WTC11 (cell line): ENCODE data around the gene FNDC3A.

Source experiments
- ATF2 ChIP-seq: sonication (generic); formaldehyde crosslinking; IDR thresholded peaks from 2 replicates; pipeline ENCODE4 v1.8.1; 2022; ENCODE audit warnings: low read depth, missing genetic modification reagents, borderline replicate concordance
- CBFB ChIP-seq: sonication (generic); formaldehyde crosslinking; IDR thresholded peaks from 2 replicates; pipeline ENCODE4 v1.8.1; 2022; ENCODE audit warnings: mild to moderate bottlenecking, low read depth, missing genetic modification reagents
- CREM ChIP-seq: sonication (generic); formaldehyde crosslinking; IDR thresholded peaks from 2 replicates; pipeline ENCODE4 v1.8.1; 2022; ENCODE audit warnings: mild to moderate bottlenecking, missing genetic modification reagents, moderate library complexity
- CTCF ChIP-seq: fragments of 200-600 bp; IDR thresholded peaks from 2 replicates; pipeline ENCODE4 v1.8.0; 2022; ENCODE audit warnings: antibody characterized with exemption
- IRF2 ChIP-seq: sonication (generic); formaldehyde crosslinking; IDR thresholded peaks from 2 replicates; pipeline ENCODE4 v1.8.0; 2022; ENCODE audit warnings: low read depth, missing genetic modification reagents, borderline replicate concordance
- NR3C1 ChIP-seq: sonication (generic); formaldehyde crosslinking; conservative IDR thresholded peaks from 2 replicates; pipeline ENCODE4 v1.8.1; 2023; ENCODE audit warnings: low read depth, mild to moderate bottlenecking, missing genetic modification reagents
- STAT6 ChIP-seq: sonication (generic); formaldehyde crosslinking; conservative IDR thresholded peaks from 2 replicates; pipeline ENCODE4 v1.8.1; 2023; ENCODE audit warnings: mild to moderate bottlenecking, low read depth, missing genetic modification reagents, moderate library complexity
- TEAD4 ChIP-seq: sonication (generic); formaldehyde crosslinking; IDR thresholded peaks from 2 replicates; pipeline ENCODE4 v1.8.0; 2022; ENCODE audit warnings: mild to moderate bottlenecking, missing genetic modification reagents
- USF2 ChIP-seq: sonication (generic); formaldehyde crosslinking; IDR thresholded peaks from 2 replicates; pipeline ENCODE4 v1.8.1; 2023; ENCODE audit warnings: mild to moderate bottlenecking, missing genetic modification reagents, moderate library complexity
- ZNF121 ChIP-seq: sonication (generic); formaldehyde crosslinking; IDR thresholded peaks from 2 replicates; pipeline ENCODE4 v1.8.0; 2023; ENCODE audit warnings: missing genetic modification reagents
- ZNF138 ChIP-seq: sonication (generic); formaldehyde crosslinking; conservative IDR thresholded peaks from 2 replicates; pipeline ENCODE4 v1.8.1; 2022; ENCODE audit warnings: mild to moderate bottlenecking, moderate library complexity, missing genetic modification reagents
- ZNF416 ChIP-seq: fragments of 250-450 bp; sonication (Bioruptor Pico); IDR thresholded peaks from 2 replicates; pipeline ENCODE4 v1.9.0; 2021; ENCODE audit warnings: mild to moderate bottlenecking, inconsistent platforms
- TF ChIP-seq, protein P1 (sequence below): sonication (generic); formaldehyde crosslinking; IDR thresholded peaks from 2 replicates; pipeline ENCODE4 v1.8.1; 2023; ENCODE audit warnings: mild to moderate bottlenecking, missing genetic modification reagents
- TF ChIP-seq, protein P2 (sequence below): sonication (generic); formaldehyde crosslinking; IDR thresholded peaks from 2 replicates; pipeline ENCODE4 v1.8.0; 2022; ENCODE audit warnings: mild to moderate bottlenecking, missing genetic modification reagents

- TF ChIP-seq CBFB (CRISPR knock-in tag) (no peak), USF2 (CRISPR knock-in tag) (no peak), CTCF (no peak), NR3C1 (CRISPR knock-in tag) (no peak), STAT6 (CRISPR knock-in tag) (no peak), IRF2 (no peak), ZNF138 (CRISPR knock-in tag) (no peak), ATF2 (CRISPR knock-in tag) (no peak), ZNF121 (CRISPR knock-in tag) (no peak), TEAD4 (no peak), CREM (no peak), ZNF416 (CRISPR knock-in tag) (no peak)
- TF ChIP-seq, protein P1, sequence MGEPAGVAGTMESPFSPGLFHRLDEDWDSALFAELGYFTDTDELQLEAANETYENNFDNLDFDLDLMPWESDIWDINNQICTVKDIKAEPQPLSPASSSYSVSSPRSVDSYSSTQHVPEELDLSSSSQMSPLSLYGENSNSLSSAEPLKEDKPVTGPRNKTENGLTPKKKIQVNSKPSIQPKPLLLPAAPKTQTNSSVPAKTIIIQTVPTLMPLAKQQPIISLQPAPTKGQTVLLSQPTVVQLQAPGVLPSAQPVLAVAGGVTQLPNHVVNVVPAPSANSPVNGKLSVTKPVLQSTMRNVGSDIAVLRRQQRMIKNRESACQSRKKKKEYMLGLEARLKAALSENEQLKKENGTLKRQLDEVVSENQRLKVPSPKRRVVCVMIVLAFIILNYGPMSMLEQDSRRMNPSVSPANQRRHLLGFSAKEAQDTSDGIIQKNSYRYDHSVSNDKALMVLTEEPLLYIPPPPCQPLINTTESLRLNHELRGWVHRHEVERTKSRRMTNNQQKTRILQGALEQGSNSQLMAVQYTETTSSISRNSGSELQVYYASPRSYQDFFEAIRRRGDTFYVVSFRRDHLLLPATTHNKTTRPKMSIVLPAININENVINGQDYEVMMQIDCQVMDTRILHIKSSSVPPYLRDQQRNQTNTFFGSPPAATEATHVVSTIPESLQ (CRISPR knock-in tag): no peak
- TF ChIP-seq, protein P2, sequence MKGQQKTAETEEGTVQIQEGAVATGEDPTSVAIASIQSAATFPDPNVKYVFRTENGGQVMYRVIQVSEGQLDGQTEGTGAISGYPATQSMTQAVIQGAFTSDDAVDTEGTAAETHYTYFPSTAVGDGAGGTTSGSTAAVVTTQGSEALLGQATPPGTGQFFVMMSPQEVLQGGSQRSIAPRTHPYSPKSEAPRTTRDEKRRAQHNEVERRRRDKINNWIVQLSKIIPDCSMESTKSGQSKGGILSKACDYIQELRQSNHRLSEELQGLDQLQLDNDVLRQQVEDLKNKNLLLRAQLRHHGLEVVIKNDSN (CRISPR knock-in tag): no peak
Observed at GRCh38 chr13:48946163-48946562, 29.5 kb upstream of the FNDC3A start.
